Hepatocyte (in vitro differentiated cells): ENCODE results near the gene VEPH1. TPM values are rescaled to one million over a fixed set of nuclear protein-coding genes. Genes with fewer than 3 reads are reported as not detected.

Source experiments
- DNase-seq: peaks from one replicate; pipeline ENCODE4 v3.0.0-alpha.2; 2016; ENCODE audit warnings: low spot score
- H2AFZ ChIP-seq: fragments of 200-600 bp; sonication (generic); 2 replicates; pipeline ENCODE4 v1.6.0; 2016; ENCODE audit warnings: antibody characterized with exemption, mild to moderate bottlenecking
- H3K27ac ChIP-seq: fragments of 200-600 bp; sonication (generic); 2 replicates; pipeline ENCODE4 v1.5.1; 2016; ENCODE audit warnings: mild to moderate bottlenecking
- H3K27me3 ChIP-seq: fragments of 200-600 bp; sonication (generic); 2 replicates; pipeline ENCODE4 v1.6.1; 2016
- H3K36me3 ChIP-seq: fragments of 200-600 bp; sonication (generic); replicated peaks from 2 replicates; pipeline ENCODE4 v1.5.1; 2016; ENCODE audit warnings: low read depth; ENCODE audit not compliant: insufficient read depth
- H3K4me1 ChIP-seq: fragments of 200-600 bp; sonication (generic); 2 replicates; pipeline ENCODE4 v1.5.1; 2016; ENCODE audit warnings: mild to moderate bottlenecking, moderate library complexity; ENCODE audit not compliant: insufficient read depth
- H3K4me2 ChIP-seq: fragments of 200-600 bp; sonication (generic); 2 replicates; pipeline ENCODE4 v1.6.0; 2016
- H3K4me3 ChIP-seq: fragments of 200-600 bp; sonication (generic); 2 replicates; pipeline ENCODE4 v1.5.1; 2016; ENCODE audit warnings: mild to moderate bottlenecking
- H3K79me2 ChIP-seq: fragments of 200-600 bp; sonication (generic); 2 replicates; pipeline ENCODE4 v1.6.0; 2017; ENCODE audit warnings: mild to moderate bottlenecking
- H3K9me2 ChIP-seq: fragments of 200-600 bp; sonication (generic); replicated peaks from 2 replicates; pipeline ENCODE4 v1.6.0; 2017; ENCODE audit warnings: mild to moderate bottlenecking; ENCODE audit not compliant: insufficient read depth
- H3K9me3 ChIP-seq: fragments of 200-600 bp; sonication (generic); 2 replicates; pipeline ENCODE4 v1.5.1; 2016; ENCODE audit warnings: low read depth, mild to moderate bottlenecking
- H4K20me1 ChIP-seq: fragments of 200-600 bp; sonication (generic); 2 replicates; pipeline ENCODE4 v1.6.0; 2016; ENCODE audit warnings: mild to moderate bottlenecking; ENCODE audit not compliant: insufficient read depth, poor library complexity, severe bottlenecking
- EZH2 ChIP-seq: fragments of 200-600 bp; sonication (generic); IDR thresholded peaks from 2 replicates; pipeline ENCODE4 v1.6.1; 2016; ENCODE audit warnings: antibody characterized with exemption, mild to moderate bottlenecking, borderline replicate concordance
- EZH2phosphoT487 ChIP-seq: fragments of 200-600 bp; sonication (generic); IDR thresholded peaks from one replicate; pipeline ENCODE4 v1.6.1; 2018; ENCODE audit warnings: antibody characterized with exemption, mild to moderate bottlenecking, low read depth, moderate library complexity; ENCODE audit not compliant: unreplicated experiment, severe bottlenecking
- WGBS: methylation state at CpG from one replicate; pipeline ENCODE4 v1.1.6; 2016; ENCODE audit warnings: low lambda C conversion rate; ENCODE audit errors: missing lambda C conversion rate; 5-methylcytosine and 5-hydroxymethylcytosine counted together
- polyA plus RNA-seq: library from polyadenylated mRNA; unstranded; fragments of >200 nt; fragmentation: Nextera tagmentation; extraction: Ambion mirVana; gene quantifications from 2 replicates; pipeline ENCODE4 v1.2.1, GENCODE V29; 2016
- total RNA-seq: library from RNA; depleted of rRNA; stranded (reverse); fragments of >200 nt; gene quantifications from 2 replicates; pipeline ENCODE4 v1.2.3, GENCODE V29; 2014
- TF ChIP-seq, protein P1 (sequence below): fragments of 200-600 bp; sonication (generic); IDR thresholded peaks from 2 replicates; pipeline ENCODE4 v1.5.1; 2016; ENCODE audit warnings: antibody characterized with exemption, mild to moderate bottlenecking; ENCODE audit not compliant: poor library complexity

The VEPH1 gene
- total and polyA plus RNA-seq, 2 experiments from 2014 or later, result 2.5 to 4.7 TPM

DNA sequence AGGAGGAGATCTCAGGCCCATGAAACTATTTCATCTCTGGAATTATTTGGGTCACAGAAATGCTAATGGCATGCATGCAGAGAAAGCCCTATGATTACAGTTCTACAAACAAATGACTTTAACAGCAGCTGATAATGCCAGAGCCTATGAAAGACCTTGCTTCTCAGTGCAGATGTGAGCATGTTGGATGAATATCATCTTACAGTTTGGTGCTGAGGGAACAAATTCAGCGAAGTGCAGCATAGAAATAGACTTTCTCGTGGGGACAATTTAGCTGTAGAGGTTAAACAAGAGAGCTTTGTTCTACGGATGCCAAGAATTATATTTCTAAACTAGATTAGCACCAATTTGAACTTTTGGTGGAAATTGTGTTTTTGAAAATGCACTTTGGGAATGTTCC lies 38.9 kb downstream of the VEPH1 start:
- no peaks in the 10 kb centered on the region for H4K20me1 ChIP-seq
- no peaks in the 10 kb centered on the region for H3K9me3 ChIP-seq
- no peak for TF ChIP-seq EZH2
- TF ChIP-seq, protein P1, sequence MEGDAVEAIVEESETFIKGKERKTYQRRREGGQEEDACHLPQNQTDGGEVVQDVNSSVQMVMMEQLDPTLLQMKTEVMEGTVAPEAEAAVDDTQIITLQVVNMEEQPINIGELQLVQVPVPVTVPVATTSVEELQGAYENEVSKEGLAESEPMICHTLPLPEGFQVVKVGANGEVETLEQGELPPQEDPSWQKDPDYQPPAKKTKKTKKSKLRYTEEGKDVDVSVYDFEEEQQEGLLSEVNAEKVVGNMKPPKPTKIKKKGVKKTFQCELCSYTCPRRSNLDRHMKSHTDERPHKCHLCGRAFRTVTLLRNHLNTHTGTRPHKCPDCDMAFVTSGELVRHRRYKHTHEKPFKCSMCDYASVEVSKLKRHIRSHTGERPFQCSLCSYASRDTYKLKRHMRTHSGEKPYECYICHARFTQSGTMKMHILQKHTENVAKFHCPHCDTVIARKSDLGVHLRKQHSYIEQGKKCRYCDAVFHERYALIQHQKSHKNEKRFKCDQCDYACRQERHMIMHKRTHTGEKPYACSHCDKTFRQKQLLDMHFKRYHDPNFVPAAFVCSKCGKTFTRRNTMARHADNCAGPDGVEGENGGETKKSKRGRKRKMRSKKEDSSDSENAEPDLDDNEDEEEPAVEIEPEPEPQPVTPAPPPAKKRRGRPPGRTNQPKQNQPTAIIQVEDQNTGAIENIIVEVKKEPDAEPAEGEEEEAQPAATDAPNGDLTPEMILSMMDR, result no peak
- TF ChIP-seq EZH2phosphoT487, result no peak
- no peak overlapping the region for H3K27ac ChIP-seq
- no peaks in the 10 kb centered on the region for H3K36me3 ChIP-seq
- no peak overlapping the region for H3K4me3 ChIP-seq
- H3K4me1 ChIP-seq, result no peaks in the 10 kb centered on the region
- WGBS, result 68% methylated on average over 3 of the region's 3 CpGs
- no peaks in the 10 kb centered on the region for H3K9me2 ChIP-seq
- H2AFZ ChIP-seq, result no peak overlapping the region
- H3K4me2 ChIP-seq, result no peak overlapping the region
- no peak for DNase-seq
- H3K79me2 ChIP-seq, result no peaks in the 10 kb centered on the region
- no peaks in the 10 kb centered on the region for H3K27me3 ChIP-seq

DNA sequence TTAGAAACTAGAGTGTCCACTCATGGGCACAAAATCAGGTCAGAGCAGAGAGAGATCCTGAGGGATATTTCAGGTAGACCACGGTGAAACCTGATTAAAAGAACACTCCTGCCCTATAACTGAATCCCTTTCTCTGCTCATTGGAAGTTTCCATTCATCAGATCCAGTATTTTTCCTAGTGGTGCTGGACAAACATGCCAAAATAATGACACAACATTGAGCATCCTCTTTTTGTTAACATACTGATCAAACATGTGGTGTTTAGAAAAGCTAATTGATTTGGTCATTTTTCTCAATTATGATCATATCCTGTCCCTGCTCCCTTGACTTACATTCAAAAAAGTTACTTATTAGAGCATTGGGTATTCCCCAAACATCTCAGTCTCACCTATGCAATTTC lies 39.4 kb downstream of the VEPH1 start:
- TF ChIP-seq, protein P1, result no peak
- TF ChIP-seq EZH2 (no peak), EZH2phosphoT487 (no peak)
- H3K36me3 ChIP-seq, result no peaks in the 10 kb centered on the region
- H3K27me3 ChIP-seq, result no peaks in the 10 kb centered on the region
- 96% methylated on average over 1 of the region's 1 CpG for WGBS
- H3K4me2 ChIP-seq, result no peak overlapping the region
- H3K4me1 ChIP-seq, result no peaks in the 10 kb centered on the region
- no peaks in the 10 kb centered on the region for H4K20me1 ChIP-seq
- no peak overlapping the region for H2AFZ ChIP-seq
- H3K9me3 ChIP-seq, result no peaks in the 10 kb centered on the region
- no peak overlapping the region for H3K27ac ChIP-seq
- H3K9me2 ChIP-seq, result no peaks in the 10 kb centered on the region
- H3K79me2 ChIP-seq, result no peaks in the 10 kb centered on the region
- H3K4me3 ChIP-seq, result no peak overlapping the region
- no peak for DNase-seq

DNA sequence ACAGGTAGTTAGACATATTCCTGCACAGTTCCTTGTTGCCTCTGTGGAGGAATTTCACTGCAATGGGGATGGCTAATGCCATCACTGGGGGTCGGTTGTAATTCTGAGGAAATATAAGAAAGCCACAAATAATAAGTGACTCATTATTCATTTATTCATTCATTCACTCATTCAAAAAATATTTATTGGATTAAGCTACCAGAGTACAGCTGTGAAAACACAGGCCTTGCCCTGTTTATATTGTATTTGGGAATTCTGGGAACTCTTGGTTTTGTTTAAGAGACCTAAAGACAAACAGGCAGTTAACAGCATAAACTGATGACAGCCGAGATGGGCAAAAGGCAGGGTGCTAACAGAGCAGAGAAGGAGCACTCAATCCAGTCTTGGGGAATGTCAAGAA lies 43.0 kb downstream of the VEPH1 start:
- Histone ChIP-seq H3K79me2 (no peaks in the 10 kb centered on the region), H3K4me2 (no peak overlapping the region), H3K27me3 (no peaks in the 10 kb centered on the region), H3K9me2 (no peaks in the 10 kb centered on the region), H3K4me3 (no peak overlapping the region), H3K27ac (no peak overlapping the region), H4K20me1 (no peaks in the 10 kb centered on the region), H2AFZ (no peak overlapping the region), H3K36me3 (no peaks in the 10 kb centered on the region), H3K9me3 (no peaks in the 10 kb centered on the region), H3K4me1 (no peaks in the 10 kb centered on the region)
- WGBS, result 66% methylated on average over 2 of the region's 2 CpGs
- TF ChIP-seq EZH2phosphoT487 (no peak), EZH2 (no peak)
- TF ChIP-seq, protein P1, result no peak
- DNase-seq, result no peak

DNA sequence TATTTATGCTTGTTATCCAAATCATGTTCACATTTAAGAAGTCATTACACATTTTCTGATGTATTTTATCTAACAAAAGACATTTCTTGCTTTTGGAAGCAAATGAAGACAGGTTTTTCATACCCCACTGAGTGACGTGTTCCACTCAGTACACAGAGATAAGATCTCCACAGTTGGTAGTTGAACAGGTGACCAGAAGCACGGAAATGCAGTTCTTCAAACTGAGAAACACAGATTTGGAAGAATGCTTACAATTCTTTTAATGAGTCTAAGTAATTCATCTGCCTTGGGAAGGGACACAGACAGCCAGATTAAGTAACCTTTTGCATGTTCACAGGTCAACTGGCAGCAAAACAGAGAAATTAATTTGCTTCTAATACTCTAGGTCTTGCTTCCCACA lies 43.5 kb downstream of the VEPH1 start:
- Histone ChIP-seq H2AFZ (no peak overlapping the region), H3K27me3 (no peaks in the 10 kb centered on the region), H3K79me2 (no peaks in the 10 kb centered on the region), H3K4me2 (no peak overlapping the region), H3K36me3 (no peaks in the 10 kb centered on the region), H3K9me2 (no peaks in the 10 kb centered on the region), H3K9me3 (no peaks in the 10 kb centered on the region), H3K4me1 (no peaks in the 10 kb centered on the region), H3K27ac (no peak overlapping the region), H3K4me3 (no peak overlapping the region), H4K20me1 (no peaks in the 10 kb centered on the region)
- no peak for DNase-seq
- WGBS, result 67% methylated on average over 2 of the region's 2 CpGs
- TF ChIP-seq, protein P1, result no peak
- no peak for TF ChIP-seq EZH2phosphoT487
- no peak for TF ChIP-seq EZH2
